Measurements from ENCODE around the gene CAPN11. TPM values are rescaled to one million over a fixed set of nuclear protein-coding genes. Genes with fewer than 3 reads are reported as not detected.
A peak's percentile ranks its signal among the peaks of the same experiment; 100 is the strongest.

CAPN11 gene
- total RNA-seq, 2 experiments from 2014 or later: not detected

GRCh38 chr6:44171899-44172546 is 13.4 kb downstream of the CAPN11 start:
- no peak overlapping the region for H3K27ac ChIP-seq (ENCODE audit: low read depth, low read length, poor library complexity, severe bottlenecking)
- no peak overlapping the region for H2AFZ ChIP-seq (ENCODE audit: low read length)
- no peaks in the 10 kb centered on the region for H4K20me1 ChIP-seq (ENCODE audit: insufficient read depth, low read length)
- no peak overlapping the region for H3K4me3 ChIP-seq (ENCODE audit: low read depth, low read length, poor library complexity, severe bottlenecking)
- intact Hi-C loops (cut with micrococcal nuclease; ENCODE audit: unreplicated experiment): loop anchor here (1.0 kb wide), 3 partner anchors 62 to 166 kb away; no protein-coding TSS in a partner anchor
- H3K9me2 ChIP-seq (ENCODE audit: insufficient read depth, low read length): no peaks in the 10 kb centered on the region
- H3K79me2 ChIP-seq (ENCODE audit: insufficient read depth, low read depth, low read length): no peaks in the 10 kb centered on the region
- H3K4me2 ChIP-seq (ENCODE audit: low read length): no peak overlapping the region
- H3K9me3 ChIP-seq (ENCODE audit: low read length): no peaks in the 10 kb centered on the region
- H3K36me3 ChIP-seq (ENCODE audit: insufficient read depth, low read length): no peaks in the 10 kb centered on the region
- TF ChIP-seq EZH2phosphoT487 (IDR thresholded peaks at IDR 0.05; ENCODE audit: borderline replicate concordance, low read depth, low read length) (no peak), CTCF (conservative IDR thresholded peaks at IDR 0.05; ENCODE audit: low read length) (no peak)
- H3K4me1 ChIP-seq (ENCODE audit: insufficient read depth, low read length, poor library complexity, severe bottlenecking): no peaks in the 10 kb centered on the region
- ChIA-PET CTCF (ENCODE audit: unreplicated experiment) (interaction anchor here (0.9 to 1.3 kb wide), 3 partner anchors 50 to 85 kb away, joined by 3 to 6 read pairs (median 4); no protein-coding TSS in a partner anchor), POLR2A (no interaction called here)
- BruUV-seq (replicated peaks): no TSS peak
- DNase-seq (ENCODE audit: low spot score): no peak

DNA sequence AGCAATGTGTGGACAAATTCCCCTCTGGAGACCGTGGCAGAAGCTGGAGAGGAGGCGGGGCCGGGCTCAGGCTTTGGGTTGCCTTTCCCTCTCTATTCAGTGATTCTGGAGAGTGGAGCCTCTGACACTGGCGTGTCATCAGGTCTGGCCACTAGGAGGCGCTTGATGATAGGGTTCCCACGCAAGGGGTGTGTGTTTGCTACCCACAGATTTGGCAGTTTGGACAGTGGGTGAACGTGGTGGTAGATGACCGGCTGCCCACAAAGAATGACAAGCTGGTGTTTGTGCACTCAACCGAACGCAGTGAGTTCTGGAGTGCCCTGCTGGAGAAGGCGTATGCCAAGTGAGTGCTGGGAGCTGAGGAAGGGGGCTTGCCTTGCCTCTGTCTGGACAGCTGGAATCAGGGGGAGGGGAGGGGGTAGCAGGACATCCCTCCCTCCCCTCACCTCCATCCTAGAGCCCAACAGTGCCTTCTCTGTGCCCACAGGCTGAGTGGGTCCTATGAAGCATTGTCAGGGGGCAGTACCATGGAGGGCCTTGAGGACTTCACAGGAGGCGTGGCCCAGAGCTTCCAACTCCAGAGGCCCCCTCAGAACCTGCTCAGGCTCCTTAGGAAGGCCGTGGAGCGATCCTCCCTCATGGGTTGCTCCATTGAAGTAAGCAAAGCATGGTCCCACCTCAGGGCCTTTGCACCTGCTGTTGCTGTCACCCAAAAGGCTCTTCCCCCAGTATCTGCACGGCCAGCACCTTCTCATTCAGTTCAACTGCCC is 14.3 kb downstream of the CAPN11 start:
- Histone ChIP-seq H4K20me1 (ENCODE audit: insufficient read depth, low read length) (no peaks in the 10 kb centered on the region), H3K9me3 (ENCODE audit: low read length) (no peaks in the 10 kb centered on the region), H3K79me2 (ENCODE audit: insufficient read depth, low read depth, low read length) (no peaks in the 10 kb centered on the region), H3K27ac (ENCODE audit: low read depth, low read length, poor library complexity, severe bottlenecking) (no peak overlapping the region), H3K4me3 (ENCODE audit: low read depth, low read length, poor library complexity, severe bottlenecking) (no peak overlapping the region), H2AFZ (ENCODE audit: low read length) (no peak overlapping the region), H3K9me2 (ENCODE audit: insufficient read depth, low read length) (no peaks in the 10 kb centered on the region), H3K4me1 (ENCODE audit: insufficient read depth, low read length, poor library complexity, severe bottlenecking) (no peaks in the 10 kb centered on the region), H3K36me3 (ENCODE audit: insufficient read depth, low read length) (no peaks in the 10 kb centered on the region), H3K4me2 (ENCODE audit: low read length) (no peak overlapping the region)
- ChIA-PET POLR2A (no interaction called here), CTCF (ENCODE audit: unreplicated experiment) (interaction anchor here (0.9 to 1.3 kb wide), 3 partner anchors 49 to 84 kb away, joined by 3 to 6 read pairs (median 4); no protein-coding TSS in a partner anchor)
- intact Hi-C loops (cut with micrococcal nuclease; ENCODE audit: unreplicated experiment): loop anchor here (1.0 kb wide), 3 partner anchors 61 to 165 kb away; no protein-coding TSS in a partner anchor
- DNase-seq (ENCODE audit: low spot score): peak; percentile 82
- TF ChIP-seq EZH2phosphoT487 (IDR thresholded peaks at IDR 0.05; ENCODE audit: borderline replicate concordance, low read depth, low read length): no peak
- peak; percentile 98 for TF ChIP-seq CTCF (conservative IDR thresholded peaks at IDR 0.05; ENCODE audit: low read length)
- BruUV-seq (replicated peaks): no TSS peak

All from OCI-LY7 (cell line).